Measurements from ENCODE around the gene SLC22A23.

The SLC22A23 gene

DNA sequence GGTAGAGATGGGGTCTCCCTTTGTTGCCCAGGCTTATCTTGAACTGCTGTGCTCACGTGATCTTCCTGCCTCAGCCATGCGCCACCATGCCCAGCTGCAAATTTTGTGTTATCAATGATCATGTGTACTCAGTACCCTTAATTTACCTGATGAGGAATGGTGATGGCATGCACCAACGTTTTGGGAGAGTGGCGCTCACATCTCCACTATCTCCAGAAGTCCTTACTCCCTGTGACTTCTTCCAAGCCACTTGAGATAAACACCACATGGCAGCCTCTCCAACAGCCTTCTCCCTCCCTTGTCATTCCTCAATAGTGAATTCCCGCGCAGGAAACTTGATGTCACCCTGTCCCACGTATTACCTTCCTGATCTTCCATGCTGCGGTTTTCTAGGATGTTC, 140.0 kb downstream of the SLC22A23 start:
- DNase-seq (ENCODE audit: low read depth): no peak

DNA sequence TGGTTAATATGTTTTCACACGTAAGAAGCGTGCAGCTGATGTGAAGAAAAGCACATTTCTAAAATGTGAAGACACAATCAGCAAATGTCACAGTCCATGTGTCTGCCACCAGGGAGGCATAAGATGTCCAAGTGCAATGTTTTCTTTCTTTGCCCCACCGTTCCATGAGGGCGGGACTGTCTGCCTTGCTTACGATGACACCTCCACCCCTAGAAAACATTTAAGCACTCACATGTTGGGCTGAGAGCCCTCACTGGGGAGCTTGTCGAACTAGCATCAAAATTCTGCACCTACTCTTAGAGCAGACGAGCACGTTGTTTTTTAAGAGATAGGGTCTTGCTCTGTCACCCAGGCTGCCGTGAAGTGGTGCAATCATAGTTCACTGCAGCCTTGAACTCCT, 140.5 kb downstream of the SLC22A23 start:
- no peak for DNase-seq (ENCODE audit: low read depth)

DNA sequence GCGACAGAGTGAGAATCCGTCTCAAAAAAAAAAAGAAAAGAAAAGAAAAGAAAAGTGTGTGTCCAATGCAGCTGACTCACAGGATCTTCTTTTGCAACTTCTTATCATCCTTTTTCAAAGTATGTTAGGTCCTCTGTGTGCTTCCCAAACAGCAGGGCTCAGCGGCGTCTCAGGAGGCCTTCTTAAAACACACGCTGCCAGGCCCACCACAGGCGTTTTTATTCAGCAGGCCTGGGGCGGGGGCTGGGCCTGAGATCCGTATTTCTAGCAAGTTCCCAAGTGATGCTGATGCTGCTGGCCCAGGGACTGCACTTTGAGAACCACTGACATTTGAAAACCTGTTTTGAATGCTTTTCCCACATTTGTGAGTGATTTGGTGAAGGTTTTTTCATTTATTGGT, 141.0 kb downstream of the SLC22A23 start:
- no peak for DNase-seq (ENCODE audit: low read depth)

DNA sequence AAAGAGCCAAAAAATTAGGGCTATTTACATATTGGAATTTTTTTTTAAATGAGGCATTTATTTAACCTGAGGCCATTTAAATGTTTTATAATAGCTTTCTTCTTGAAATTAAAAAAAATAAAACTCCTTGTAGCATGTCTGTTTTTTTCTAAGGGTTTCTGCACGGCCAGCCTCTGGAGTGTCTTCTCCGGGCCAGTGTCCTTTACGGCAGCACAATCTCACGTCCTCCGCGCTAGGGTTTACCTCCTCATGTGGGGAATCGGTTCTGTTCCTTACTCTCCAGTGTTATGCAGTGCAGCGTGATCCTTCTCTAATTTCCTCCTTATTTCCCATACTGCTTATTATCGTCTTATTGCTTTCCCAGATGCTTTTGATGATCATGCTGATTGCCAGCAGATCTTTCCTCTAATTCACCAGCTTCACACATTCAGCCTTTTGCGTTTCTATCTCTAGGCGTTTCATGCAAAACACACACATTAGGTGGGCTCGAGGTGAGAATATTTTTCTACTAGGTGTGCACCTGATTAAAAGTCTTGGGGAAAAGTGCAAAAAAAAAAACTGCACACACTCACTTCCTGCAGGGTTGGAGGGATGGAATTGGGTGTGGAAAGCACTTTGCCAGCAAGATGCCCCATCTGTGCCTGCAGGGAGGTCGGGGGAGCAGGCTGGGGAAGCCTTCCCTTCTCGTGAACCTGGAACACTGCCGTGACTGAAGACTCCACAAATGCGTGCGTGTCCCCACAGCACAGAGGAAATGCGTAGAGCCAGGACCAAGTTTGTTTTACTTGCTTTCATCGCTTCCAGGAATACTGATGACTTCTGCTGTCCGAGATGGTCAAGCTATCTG, 142.0 kb downstream of the SLC22A23 start:
- DNase-seq (ENCODE audit: low read depth): no peak

DNA sequence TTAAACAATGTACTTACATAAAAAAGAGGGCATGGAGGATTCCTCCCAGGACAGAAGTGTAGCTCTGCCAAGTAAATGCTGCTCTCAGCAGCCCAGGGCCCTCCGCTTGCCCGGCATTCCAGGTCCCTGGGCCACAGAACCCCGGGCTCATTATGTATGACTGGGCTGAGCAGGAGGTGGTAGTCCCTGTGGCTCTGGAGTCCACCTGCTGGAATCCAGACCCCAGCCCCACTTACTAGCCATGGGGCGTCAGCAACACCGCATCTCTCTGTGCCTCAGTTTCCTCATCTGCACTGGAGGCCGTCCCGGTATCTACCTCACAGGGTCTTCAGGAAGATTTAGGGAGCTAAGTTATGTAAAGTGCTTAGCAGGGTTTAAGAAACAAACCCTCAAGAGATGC, 142.7 kb downstream of the SLC22A23 start:
- no peak for DNase-seq (ENCODE audit: low read depth)

DNA sequence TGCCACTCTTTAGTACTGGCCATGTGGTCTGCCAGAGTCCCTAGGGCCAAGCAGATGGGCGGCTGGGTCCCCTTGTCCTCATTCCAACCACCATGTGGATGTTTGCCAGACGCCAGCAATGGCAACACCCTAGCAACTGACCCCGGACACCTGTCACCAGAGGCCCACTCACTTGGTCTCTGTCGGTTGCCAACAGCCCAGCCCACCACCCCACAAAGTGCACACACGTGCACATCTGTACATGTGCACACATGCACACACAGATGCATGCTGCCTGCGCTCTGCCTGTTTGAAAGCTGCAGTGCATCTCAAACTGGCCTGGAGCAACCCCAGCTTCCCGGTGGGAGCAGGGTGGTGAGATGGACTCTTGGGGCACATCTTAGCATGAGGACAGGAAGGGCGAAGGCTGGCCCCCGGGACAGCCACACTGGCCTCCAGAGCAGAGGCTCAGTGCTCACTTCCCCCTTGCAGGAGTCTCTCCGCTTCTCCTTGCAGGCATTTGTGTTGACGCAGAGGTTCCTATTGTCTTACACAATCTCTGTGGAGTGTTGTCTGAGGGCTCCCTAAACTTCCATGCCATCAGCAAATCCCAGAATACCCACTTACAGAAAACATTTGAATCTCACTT, 144.1 kb downstream of the SLC22A23 start:
- no peak for DNase-seq (ENCODE audit: low read depth)

DNA sequence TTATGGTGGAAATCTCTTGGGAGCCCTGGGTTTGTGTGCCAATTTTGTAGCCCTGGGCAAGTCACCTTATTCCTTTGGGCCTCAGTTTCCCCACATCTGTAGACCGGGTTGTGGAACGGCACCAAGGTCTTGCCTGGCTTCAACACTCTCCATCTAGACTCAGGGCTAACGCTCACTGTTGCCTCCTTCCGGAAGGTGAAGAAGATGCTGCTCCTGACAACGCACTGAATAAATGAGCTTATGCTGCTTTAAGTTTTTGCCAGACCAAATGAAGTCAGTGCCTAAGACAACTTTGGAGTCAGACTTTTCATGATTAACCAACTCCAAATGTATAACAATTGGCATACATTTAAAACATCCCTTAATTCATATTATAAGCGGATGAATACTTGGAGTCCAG, 145.0 kb downstream of the SLC22A23 start:
- no peak for DNase-seq (ENCODE audit: low read depth)

DNA sequence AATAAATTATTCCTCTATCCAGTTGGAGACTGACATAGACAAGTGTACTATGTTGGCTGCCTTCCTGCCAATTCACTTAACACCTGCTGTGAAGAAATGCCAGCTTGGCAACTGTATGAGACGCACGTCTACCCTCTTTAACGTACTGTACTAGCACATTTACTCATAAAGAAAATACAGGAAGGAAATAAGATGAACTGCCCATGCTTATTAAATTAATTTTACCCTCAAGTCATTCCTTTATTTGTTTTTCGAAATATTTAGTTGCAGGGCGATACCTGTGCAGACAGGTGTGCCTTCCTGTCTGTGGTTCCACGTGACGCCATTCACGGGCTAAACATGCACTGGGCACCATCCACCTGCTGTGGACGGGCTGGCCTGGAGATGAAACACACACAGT, 146.1 kb downstream of the SLC22A23 start:
- no peak for DNase-seq (ENCODE audit: low read depth)

DNA sequence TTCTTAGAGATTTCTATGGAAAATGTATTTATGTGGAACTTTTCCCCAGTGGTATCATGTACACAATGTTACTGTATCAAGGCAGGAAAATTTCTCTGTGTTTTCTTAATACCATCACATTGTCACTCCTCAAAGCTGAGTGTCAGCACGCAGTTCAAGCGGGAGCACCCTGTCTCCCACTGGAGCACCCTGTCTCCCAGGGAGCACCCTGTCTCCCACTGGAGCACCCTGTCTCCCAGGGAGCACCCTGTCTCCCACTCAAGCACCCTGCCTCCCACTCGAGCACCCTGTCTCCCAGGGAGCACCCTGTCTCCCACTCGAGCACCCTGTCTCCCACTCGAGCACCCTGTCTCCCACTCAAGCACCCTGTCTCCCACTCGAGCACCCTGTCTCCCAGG, 146.8 kb downstream of the SLC22A23 start:
- no peak for DNase-seq (ENCODE audit: low read depth)

DNA sequence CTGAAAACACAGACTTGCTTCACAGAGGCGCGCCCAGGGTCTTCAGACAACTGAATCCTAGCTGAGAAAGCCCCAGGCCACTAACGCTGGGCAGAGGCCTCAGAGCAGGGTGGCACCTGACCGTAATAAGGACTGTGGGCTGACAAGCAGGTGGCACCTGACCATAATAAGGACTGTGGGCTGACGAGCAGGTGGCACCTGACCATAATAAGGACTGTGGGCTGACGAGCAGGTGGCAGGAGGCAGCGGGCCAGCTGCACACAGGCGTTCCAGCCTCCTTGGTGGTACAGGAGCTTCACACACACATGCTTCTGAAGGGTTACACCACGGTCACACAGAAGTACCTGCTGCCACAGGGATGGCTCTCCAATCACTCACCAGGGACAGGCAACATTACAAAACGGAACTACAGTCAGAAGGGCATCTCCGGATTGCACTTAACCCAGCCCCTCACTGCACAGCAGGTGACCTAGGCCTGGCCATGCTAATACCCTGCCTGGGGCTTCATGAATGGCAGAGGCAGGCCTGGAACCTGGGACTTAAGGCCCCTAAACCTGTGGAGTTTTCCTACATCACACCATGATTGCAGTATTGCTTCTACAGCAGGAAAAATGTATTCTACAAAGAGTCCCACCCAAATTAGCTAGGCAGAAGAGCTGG, 147.3 kb downstream of the SLC22A23 start:
- DNase-seq (ENCODE audit: low read depth): no peak

DNA sequence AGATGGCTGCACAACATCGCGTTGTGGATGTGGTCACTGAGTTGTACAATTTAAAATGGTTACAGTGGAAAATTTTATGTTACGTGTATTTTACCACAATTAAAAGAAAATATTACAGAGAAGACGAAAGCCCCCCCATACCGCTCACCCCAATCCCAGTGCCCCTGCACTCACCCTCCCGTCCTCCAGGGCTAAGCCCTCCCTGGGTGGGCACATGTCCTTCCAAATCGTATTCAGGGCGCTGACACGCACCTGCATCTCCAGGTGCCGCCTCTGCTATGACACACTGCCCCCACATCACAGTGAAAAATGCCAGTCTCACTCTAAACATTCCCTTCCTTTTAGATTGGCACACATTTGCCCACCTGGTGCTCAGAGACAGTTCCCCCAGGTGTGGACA, 148.7 kb downstream of the SLC22A23 start:
- no peak for DNase-seq (ENCODE audit: low read depth)

DNA sequence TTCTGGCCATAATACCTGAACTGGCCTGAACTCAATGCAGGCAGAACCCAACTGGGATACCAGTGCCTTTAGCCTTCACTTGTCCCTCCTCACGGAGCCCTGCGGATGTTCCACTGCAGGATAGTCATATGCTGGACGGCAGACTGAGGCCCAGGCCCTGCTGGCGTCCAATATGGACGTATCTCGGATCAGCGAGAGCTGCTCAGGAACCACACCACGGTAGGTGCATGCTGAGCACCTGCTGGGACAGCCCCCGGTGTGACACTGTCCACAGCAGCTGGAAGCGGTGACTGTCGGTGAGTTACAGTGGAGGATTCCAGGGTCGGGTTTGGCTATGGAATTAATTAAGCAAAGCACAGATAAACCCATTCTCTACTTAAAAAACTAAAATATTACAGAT, 149.4 kb downstream of the SLC22A23 start:
- no peak for DNase-seq (ENCODE audit: low read depth)

DNA sequence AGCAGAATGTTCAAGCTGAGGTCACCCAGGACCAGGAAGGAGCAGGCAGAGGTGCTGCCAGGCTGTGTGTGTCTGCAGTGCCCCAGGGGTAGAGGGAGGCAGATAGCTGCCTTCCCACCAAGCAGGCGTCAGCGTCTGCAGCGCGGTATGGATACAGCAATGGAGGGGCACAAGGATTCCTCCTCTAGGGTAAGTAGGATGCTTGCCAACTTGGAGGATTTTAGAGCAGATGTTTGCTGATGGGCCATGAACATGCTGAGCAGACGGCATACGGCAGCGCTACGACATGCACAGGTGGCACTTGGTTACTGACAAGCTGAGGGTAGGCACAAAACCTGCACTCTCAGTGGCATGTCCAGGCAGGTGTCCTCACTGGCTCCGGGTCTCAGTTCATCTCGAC, 150.0 kb downstream of the SLC22A23 start:
- DNase-seq (ENCODE audit: low read depth): no peak

DNA sequence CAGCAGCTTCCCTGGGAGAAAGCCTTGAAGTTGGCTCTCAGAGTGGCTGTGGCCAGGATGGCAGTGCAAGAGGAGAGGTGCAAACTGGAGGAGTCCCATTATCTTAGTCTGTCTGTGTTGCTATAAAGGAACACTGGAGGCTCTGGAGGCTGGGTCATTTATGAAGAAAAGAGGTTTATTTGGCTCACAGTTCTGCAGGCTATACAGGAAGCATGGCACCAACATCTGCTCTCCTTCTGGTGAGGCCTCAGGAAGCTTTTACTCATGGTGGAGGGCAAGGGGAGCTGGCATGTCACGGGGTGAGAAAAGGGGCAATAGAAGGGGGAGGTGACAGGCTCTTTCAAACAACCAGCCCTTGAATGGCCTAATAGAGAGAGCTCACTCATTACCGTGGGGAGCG, 151.0 kb downstream of the SLC22A23 start:
- no peak for DNase-seq (ENCODE audit: low read depth)

DNA sequence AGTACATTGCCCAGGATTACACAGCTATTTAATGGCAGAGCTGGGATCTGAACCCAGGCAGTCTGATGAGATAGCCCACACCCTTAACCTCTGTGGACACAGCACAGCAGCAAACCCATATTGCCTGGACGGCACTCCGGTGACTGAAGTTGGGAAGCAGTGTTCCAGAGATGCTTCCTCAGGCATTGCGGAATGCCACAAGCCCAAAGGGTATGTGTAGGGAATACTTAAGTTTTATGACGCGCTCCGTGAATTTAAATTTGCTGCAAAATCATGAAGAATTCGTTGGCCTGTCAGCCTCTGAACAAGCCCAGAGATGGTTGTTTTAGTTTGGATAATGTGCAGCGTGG, 151.7 kb downstream of the SLC22A23 start:
- DNase-seq (ENCODE audit: low read depth): no peak

DNA sequence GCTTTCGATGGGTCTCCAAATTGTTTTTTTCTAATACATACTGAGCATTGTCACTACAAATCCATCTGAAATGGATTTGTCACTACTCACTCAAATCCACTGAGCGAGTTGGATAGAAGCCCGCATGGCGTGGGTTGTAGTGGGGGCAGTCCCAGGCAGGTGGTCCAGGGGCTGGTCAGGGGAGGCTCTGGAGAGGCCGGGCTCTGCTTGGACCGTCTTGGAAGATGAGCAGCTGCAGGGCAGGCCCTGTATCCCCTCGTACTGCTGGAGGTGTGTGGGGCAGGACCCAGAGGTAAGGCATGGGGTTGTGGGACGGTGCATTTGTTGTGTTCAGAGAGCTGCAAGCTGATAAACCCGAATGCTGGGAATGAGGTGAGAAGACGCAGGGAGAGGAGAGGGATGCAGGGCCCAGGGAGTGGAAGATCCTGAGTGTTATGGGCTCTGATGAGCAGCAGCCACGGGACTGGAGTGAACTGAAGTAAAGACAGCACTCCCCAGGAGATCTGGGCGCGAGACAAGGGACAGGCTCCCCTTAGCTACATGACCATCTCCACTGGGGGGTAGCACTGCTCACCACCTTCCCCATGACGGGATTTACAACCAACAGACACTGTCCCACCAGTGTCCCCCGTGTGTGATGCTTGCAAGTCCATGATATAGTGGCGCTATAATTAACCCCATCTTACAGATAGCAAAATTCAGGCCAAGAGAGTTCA, 152.2 kb downstream of the SLC22A23 start:
- DNase-seq (ENCODE audit: low read depth): no peak

DNA sequence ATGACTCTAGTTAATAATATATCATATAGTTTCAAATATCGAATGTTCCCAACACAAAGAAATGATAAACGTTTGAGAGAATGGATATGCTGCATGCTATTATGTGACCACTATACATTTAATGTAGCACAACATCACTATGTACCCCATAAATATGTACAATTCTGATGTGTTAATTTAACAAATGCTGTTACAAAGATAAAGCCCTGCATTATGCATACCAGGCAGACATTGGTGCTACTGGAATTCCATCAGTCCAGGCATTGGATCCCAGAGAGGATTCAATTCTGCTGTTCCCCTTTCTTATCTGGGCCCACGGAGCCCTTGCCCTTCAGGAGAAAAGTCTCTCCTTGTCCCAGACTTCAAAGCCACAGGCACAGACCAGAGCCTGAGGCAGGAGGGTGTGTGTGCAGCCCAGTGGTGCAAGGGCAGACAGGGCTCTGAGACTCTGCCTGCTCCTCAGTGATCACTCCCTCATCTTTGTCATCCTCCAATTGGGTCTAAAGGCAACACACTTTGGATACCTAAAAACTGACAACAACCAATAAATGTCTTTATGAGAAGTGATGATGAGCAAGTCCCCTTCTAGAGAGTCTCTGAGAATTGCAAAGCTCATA, 152.9 kb downstream of the SLC22A23 start:
- DNase-seq (ENCODE audit: low read depth): no peak

DNA sequence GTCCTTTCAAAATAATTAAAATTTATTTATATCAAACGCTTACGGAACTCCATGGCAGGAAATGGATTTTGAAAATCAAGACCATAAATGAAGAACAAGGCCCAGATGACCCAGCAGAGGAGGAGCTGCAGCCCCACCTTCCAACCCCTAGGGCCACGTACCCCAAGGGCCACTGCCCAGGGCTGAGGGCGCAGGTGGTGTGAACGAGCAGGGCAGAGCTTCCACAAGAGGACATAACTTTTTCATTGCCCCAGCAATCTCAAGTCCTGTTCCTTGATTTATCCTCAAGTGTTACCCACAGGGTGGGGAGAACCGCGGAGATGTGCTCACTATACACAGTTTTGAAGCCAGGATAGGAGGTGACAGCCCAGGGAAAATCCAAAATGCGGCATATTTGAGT, 155.3 kb downstream of the SLC22A23 start:
- DNase-seq (ENCODE audit: low read depth): no peak

DNA sequence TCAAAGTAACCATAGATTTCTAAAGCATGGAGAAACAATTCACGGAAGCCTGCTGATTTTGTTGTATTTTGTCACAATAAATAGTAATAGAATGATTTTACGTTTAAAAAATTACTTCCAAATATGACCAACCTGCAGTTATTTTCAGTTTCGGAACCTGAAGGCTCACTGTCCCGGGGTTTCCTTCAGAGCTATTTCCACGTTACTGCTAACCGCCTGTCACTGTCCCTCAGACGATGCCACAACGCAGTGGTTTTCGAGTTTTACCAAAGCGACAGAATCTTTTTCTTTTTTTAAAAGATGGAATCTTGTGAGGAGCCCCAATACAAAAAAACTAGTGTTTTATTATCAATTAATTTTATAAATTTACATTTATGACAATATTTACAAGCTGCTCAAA, 157.6 kb downstream of the SLC22A23 start:
- no peak for DNase-seq (ENCODE audit: low read depth)

DNA sequence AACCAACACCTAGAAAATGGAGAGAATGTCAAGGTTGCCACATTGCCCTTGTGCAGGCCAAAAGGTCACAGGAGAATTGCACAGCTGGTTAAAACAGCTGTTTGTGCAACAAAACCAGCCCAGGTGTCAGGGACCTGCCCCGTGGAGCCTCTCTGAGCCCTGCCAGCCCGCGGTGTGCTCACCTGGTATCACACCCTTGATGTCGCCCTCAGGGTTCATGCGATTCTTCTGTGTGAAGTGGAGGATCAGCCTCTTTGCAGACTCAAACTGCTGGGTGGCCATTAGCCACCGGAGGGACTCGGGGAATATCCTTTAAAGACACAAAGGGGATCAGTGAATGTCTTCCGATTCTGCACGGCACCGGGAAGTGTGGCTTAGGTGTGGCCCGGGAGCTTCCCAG, 158.9 kb downstream of the SLC22A23 start:
- DNase-seq (ENCODE audit: low read depth): no peak

DNA sequence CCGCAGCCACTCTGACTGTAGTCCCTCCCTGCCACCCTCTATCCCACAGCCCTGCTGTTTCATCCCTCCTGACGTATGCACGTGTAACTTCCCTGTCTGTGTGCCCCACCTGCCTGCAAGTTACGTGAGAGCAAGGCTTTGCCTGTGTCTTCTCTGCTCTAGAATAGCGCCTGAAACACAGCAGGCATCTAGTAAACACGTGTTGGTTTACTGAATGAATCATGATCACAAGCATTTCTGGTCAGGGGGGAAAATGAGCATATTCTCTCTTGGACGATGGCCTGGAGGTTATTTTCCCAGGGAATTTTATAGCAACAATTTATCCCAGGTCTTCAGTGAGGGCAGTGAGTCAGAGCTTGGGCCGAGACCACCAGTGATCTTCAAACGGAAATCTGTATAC, 159.8 kb downstream of the SLC22A23 start:
- no peak for DNase-seq (ENCODE audit: low read depth)

DNA sequence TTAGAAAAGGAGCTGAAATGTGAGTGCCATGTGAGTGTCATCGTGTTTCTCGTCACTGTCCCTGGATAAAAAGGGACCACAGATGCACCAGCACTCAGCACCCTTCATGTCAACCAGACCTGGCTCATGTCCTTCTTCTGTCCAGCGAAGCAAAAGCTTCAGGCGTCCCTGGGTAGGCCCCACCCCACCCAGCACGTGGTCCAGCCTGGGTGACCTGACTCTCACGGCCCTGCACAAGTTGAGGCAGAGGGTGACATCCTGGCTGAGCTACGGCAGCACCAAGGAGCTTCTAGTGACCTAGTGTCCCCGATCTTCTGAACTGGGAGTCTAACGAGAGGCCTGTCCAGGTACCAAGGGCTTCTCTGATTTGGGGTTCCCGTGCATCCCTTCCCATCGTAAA, 160.3 kb downstream of the SLC22A23 start:
- DNase-seq (ENCODE audit: low read depth): no peak
